Hepatic stellate cell (primary cell): ENCODE results near the gene SCGB1D1.

ENCODE experiments used
- DNase-seq: peaks from one replicate; pipeline ENCODE4 v3.0.0; 2011; ENCODE audit warnings: low spot score

Gene SCGB1D1, protein sequence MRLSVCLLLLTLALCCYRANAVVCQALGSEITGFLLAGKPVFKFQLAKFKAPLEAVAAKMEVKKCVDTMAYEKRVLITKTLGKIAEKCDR

DNA sequence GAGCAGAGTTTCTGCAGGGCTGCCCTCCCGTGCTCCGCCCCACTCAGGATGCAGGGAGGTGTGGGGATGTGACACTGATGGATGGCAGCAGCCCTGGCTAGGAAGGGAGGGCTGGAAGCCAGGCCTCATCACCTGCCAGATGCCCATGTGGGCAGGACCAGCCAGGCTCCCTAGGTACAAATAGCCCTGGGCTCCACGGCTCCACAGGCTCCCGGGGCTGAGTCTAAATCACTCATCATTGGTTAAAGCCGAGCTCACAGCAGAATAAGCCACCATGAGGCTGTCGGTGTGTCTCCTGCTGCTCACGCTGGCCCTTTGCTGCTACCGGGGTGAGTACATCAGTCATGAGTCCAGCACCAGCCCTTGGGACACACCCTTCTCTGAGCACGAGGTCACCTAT, at the start of gene SCGB1D1:
SCGB1D1 (plus strand) TSS at position 206 of the 400 bp plus-strand sequence; CDS start at position 275, 69 bp downstream.
- DNase-seq, result no peak

DNA sequence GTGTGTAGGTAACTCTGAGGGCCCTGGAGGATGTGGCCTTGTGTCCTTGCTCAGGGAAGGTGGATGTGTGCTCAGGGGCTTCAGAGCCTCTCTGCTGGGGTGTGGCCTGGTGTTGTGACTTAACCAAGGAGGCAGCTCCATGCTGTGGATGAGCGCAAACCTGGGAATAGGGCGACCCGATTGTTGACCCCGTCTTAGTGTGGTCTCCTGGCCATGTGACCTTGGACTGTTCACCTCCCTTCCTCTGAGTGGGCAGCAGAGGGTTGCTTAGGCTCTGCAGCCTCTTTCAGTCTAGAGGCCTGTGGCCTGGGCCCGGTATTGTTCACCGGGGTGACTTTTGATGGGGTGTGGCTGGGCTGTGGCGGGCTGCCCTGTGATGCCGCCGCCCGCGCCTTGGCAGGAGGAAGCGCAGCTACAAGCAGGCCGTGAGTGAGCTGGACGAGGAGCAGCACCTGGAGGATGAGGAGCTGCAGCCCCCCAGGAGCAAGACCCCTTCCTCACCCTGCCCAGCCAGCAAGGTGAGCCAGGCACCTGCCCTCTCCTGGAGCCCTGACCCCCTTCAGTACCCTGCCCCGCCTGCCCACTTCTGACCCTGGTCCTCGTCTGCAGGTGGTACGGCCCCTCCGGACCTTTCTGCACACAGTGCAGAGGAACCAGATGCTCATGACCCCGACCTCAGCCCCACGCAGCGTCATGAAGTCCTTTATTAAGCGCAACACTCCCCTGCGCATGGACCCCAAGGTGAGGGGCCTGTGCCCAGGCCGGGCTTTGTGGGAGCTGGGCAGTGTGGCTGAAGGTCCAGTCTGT, 49.5 kb upstream of the SCGB1D1 start:
- DNase-seq, result no peak

DNA sequence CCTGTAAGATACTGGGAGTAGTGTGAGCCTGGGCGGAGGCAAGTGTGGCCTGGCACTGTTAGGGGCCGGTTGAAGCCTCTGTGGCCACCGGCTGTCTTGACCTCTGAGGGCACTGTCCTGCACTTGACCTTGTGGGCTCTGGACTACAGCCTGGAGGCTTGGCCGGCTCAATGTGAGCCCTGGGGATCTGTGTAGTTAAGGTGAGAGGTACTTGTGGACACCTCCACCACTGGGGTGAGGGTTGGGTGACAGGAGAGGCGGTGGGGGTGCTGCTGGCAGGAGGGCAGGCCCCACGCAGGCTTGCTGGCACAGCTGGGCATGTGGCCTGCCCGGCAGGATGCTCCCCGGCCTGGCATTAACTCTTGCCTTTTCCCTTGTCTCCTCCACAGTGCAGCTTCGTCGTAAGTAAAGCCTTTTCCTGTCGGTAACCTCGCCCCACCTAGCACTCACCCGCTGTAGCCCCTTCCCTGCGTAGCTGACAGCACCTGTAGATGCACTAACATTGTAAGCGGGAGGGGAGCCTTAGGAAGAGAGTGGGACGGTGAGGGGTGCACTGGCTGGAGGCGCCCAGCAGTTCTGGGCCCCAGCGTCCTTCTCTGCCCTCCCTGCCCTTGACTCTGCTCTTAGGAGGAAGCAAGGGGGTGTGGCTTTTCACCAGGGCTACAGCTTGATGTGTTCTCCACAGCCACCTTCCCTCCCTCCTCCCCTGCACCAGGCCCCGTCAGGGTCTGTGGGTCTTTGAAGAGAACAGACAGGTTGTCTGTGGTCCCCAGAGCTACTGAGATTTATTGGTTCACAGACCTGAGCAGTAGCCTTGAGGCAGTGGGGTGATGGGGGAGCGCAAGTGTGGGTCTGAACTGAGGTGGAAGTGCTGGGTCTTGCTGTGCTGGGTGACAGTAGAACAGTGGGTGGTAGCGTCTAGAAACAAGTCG, 48.6 kb upstream of the SCGB1D1 start:
- no peak for DNase-seq

DNA sequence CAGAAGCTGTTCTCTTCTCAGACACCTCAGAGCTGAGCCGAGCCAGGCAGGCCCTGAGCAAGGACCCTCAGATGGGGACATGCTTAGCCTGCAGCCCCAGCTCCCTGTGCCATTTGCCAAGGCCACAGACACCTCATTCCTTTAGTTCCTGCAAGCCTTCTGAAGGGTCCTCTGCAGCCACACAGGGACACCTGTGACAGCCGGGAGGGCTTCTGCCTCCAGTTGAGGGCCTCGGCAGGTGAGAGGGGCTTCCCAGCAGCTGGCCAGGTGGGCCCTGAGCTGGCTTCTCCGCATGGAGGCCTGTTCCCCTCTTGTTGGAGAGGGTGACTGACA, 48.0 kb upstream of the SCGB1D1 start:
- no peak for DNase-seq

DNA sequence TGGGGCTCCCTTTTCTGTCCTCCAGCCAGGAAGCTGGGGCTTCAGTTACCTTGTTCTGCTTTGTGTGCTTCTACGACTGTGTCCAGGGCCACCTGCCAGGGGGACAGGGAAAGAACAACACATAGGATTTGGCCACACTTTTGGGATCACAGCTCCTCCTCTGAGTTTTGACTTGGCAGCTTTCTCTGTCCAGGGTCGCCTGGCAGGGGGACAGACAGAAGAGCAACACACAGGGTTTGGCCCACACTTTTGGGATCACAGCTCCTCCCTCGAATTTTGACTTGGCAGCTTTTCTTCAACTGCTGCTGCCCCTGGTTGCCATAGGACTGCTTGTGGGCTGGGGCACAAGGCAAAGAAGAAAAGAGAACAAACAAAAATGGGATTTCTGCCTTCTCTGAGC, 47.1 kb upstream of the SCGB1D1 start:
- DNase-seq, result no peak

DNA sequence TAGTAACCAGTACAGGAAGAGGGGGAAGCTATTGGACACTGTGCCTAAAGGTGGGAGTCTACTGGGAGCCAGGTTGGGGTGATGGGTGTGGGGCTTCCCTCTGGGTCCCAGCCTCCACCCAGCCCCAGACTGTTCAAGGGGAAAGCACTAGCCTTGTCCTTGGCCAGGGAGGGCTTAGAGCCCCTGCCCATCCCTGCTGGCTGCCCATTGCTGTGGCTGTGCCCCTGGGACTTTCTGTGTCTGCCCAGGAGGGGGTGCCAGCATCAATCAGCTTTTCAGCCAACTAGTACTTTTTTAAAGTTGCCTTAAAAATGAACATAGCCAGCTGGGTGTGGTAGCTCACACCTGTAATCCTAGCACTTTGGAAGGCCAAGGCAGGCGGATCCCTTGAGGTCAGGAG, 46.3 kb upstream of the SCGB1D1 start:
- no peak for DNase-seq

DNA sequence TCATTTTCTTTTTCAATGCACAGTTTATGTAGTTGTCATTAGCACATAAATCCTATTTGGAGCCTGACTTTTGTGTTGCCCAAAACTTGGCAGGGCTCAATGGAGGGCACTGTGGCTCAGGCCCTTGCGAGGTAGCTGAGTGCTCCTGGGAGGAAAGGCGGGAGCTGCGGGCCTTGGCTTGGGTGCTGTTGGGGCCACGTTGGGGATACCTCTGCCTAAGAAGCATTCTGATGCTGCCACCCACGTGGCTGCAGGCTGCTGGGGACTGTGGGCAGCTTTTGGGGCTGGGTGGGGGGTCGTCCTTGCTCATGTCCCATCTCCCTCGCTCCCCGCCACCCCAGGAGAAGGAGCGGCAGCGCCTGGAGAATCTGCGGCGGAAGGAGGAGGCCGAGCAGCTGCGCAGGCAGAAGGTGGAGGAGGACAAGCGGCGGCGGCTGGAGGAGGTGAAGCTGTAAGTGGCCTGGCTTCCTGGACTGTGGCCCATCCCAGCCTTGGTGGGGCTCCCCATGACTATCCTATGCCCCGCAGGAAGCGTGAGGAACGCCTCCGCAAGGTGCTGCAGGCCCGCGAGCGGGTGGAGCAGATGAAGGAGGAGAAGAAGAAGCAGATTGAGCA, 45.3 kb upstream of the SCGB1D1 start:
- DNase-seq, result no peak

DNA sequence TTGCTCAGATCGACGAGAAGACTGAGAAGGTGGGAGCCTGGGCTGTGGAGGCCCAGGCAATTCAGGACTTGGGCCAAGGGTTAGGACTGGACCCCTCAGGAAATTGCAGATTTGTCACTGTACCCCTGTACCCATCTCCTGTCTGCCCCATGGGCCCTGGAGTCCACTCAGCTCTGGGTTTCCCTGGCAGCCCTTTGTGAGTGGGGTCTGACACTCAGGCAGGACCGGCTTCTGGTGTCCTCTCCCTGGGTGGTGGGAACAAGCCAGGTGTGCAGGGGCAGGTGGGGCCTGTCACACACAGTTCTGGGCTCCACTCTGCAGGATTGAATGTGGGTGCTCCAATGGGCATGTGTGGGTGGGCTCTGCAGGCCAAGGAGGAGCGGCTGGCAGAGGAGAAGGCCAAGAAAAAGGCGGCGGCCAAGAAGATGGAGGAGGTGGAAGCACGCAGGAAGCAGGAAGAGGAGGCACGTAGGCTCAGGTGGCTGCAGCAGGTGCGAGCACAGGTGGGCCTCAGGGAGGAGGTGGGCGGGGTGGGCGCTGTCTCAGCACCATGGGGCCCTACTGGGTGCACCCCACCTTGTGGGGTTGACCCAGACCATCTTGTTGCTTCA, 44.6 kb upstream of the SCGB1D1 start:
- DNase-seq, result no peak

DNA sequence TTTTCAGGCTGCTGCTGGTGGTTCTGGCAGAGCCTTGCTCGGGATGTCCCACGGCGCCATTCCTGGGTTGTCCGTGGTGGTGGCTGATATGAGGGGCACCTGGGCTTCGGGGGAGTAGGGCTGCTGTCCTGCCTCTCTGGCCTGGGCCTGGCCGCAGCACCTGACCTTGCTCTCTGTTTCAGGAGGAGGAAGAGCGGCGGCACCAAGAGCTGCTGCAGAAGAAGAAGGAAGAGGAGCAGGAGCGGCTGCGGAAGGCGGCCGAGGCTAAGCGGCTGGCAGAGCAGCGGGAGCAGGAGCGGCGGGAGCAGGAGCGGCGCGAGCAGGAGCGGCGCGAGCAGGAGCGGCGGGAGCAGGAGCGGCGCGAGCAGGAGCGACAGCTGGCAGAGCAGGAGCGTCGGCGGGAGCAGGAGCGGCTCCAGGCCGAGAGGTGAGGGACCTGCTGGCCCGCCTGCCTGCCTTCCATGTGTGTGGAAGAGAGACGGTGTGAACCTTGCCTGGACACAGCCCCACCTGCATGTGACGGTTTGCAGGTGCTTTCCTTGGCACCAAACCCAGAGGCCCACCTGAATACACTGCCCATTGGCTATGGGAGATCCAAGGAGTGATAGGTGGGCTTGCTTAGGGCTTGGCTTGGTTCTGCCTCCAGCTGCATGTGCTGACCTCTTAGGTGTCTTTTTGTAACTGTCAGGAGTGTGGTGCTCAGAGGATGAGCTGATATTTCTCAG, 43.4 kb upstream of the SCGB1D1 start:
- DNase-seq, result no peak

DNA sequence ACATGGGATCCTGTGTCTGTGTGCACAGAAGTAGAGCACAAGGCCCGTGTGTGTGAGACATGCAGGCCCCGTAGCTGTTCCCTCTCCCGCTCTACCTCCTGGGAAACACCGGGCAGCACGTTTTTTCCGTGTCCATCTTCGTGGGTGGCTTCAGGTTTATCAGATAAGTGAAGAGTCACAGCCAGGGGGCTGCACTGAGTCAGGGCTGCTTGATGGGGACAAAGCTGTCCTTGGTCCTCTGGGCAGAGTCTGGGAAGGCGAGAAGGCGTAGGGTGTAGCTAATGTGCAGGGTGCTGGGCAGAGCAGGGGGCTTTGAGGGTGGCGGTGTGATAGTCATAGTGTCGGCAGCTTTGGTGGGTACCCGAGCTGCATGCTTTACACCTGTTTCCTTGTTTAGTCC, 42.5 kb upstream of the SCGB1D1 start:
- no peak for DNase-seq

DNA sequence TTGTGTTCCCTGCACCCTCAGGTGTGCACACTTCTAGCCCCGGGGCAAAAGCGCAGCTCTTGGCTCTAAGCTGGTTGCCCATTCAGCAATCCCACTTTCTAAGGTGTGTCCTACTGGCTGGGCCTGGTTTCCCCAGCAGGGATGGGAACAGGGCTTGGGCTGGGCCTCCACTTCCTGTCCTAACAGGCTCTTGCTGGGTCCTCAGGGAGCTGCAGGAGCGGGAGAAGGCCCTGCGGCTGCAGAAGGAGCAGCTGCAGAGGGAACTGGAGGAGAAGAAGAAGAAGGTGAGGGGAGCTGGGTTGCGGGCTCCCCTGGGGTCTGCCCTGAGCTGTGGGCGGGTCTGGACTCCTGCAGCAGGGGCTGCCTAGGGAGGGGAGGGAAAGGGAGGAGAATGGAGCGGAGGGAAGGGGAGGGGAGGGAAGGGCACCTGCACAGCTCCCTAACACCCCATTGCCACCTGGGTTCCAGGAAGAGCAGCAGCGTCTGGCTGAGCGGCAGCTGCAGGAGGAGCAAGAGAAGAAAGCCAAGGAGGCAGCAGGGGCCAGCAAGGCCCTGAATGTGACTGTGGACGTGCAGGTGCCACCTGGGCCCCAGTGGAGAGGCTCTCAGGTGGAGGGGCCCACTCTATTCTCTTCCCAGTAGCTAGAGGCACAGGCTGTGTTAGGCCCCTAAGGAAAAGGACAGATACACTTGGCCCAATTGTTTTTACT, 41.6 kb upstream of the SCGB1D1 start:
- DNase-seq, result no peak

DNA sequence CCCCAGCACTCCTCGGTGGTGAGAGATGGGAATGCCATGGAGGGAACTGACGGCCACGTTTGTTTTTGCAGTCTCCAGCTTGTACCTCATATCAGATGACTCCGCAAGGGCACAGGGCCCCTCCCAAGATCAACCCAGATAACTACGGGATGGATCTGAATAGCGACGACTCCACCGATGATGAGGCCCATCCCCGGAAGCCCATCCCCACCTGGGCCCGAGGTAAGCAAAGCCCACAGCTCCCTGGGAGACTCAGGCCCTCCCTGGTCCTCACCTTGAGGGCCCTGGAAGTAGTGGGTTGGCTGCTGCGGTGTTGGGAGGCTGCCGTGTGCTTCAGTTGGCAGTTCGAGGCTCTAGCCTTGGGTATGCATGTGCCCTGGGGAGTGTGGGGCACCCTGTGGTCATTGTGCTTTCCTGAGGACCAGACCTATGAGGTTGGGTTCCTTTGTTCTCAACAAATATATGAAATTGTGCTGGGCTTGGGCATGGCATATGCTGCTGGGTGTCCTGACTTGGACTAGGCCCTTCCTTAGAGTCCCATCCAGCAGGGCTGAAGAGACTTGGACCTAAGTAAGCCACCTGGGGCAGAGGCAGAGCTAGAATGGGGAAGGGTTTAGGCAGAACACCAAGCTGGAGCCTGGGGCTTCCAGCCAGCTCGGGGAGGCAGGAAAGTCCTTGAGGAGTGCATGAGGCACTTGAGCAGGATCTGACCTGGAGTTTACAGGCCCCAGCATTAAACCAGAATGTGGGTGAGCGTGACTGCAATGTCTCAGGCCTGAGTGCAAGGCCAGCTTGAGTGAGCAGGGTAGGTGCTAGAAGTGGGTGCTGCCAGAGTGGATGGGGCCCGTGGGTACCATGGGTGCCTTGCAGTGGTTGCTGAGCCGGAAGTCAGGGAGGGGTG, 39.8 kb upstream of the SCGB1D1 start:
- no peak for DNase-seq

DNA sequence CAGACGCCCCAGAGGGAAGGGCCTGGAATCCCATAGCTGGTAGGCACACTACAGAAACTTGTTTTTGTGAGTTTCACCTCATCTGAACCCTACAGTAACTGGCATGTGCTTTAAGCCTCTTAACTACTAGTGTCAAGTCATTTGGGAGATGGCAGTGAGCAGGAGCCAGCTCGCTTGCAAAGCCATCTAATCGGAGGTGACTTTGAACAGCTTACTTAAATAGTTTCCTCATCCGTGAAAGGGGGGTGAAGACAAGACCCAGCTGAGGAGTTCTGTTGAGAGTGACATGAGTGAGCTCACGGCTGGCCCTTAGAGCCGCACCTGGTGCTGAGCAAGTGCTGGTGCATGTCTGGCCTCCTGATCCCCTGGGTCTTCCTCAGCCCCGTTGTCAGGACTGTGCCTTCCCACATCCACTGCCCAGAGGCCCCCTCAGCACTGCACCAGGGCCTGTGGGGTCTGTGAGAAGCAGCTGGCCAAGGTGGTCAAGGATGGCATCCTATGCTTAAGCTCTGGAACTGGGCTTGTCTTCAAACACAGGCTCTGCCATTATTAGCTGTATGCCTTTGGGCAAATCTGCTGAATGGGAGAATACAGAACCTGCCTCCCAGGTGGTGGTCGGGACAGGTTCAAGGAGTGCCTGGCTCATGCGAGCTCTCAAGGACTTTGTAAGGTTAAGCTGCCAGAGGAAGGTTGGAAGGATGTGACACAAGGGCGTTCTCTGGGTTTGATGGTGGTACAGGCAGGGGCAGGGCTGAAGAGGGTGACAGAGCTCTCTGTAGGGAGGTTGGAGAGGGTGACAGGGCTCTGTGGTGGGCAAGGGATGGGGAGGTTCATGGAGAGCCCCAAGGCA, 38.9 kb upstream of the SCGB1D1 start:
- no peak for DNase-seq

DNA sequence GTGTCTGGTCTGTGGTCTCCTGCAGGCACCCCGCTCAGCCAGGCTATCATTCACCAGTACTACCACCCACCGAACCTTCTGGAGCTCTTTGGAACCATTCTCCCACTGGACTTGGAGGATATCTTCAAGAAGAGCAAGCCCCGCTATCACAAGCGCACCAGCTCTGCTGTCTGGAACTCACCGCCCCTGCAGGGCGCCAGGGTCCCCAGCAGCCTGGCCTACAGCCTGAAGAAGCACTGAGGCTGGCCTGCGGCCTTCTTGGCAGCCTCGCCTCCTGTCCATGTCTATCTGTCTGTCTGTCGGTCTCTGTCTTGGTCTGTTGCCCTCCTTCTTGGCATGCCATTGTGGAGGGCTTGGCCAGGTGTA, 38.3 kb upstream of the SCGB1D1 start:
- DNase-seq, result no peak

DNA sequence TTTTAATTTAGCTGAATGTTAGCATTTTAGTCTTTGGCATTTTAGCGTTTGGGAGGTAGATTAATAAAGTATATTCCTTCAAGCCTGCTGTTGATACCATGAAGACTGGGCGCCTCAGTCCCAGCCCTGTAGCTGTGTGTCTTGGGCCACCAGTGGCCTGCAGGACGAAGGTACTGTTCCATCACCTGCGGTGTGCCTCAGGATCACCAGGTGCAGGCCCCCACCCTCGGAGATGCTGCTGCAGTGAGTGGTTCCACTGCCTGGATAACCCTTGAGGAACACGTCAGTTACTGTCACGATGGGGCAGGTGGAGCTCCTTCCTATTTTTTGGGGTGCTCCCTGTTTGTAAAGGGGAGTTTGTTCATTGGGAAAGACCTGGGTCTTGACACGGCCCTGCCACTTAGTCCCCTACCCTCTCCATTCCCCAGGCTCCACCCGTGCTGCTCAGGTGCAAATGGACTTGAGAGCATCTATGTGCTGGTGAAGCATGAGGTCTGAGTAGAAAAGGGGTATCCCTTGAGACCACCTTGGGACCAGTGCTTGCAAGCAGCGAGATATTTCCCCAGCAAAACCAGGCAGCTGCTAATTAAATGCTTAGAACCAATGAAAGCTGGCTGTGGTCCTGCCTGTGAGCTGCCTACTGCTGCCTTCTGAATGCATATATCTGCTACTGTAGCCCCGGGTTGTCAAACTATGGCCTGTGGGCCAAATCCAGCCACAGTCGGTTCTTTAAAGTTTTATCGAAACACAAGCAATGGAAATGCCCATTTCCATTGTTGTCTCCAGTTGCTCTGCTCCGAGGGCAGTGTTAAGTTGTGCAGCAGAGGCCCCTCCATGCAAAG, 37.5 kb upstream of the SCGB1D1 start:
- no peak for DNase-seq

DNA sequence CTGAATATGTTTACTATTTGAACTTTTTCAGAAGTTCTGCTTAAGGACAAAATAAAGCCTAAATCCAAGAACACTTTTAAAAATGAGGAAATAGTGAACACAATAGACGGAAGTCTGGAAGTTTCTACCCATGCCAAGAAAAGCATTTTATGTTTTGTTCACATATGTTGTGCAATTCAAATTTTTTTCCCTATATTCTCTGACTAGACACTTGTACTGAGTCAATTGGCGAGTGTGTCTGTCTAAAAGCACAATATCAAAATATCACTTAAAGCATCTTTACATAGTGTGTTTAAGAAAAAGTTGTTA, 37.0 kb upstream of the SCGB1D1 start:
- no peak for DNase-seq

DNA sequence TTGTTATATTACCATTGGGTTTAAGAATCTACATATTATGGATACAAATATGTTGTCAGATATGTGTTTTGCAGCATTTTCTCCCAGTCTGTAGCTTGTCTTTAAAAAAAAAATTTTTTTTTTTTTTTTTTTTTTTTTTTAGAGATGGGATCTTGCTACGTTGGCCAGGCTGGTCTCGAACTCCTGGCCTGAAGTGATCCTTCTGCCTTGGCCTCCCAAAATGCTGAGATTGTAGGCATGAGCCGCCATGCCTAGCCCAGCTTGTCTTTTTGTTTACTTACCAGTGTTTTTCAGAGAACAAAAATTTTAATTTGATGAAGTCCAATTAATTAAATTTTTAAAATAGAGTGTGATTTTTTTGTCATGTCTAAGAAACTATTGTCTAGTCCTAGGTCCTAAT, 36.4 kb upstream of the SCGB1D1 start:
- DNase-seq, result no peak

DNA sequence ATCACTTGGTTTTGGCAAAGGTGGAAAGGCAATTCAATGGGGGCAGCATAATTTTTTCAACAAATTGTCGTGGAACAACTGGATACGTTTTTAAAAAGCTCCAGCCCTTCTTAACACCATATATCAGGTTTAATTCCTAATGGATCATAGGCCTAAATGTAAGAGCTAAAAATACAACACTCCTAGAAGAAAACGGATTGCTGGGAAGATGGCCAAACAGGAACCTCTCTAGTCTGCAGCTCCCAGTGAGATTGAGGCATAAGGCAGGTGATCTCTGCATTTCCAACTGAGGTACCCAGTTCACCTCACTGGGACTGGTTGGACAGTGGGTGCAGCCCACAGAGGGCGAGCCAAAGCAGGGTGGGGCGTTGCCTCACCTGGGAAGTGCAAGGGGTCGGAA, 32.4 kb upstream of the SCGB1D1 start:
- DNase-seq, result no peak
